Spleen (tissue), 11 donors: ENCODE measurements around the gene ERBB4. TPM values are rescaled to one million over a fixed set of nuclear protein-coding genes. Genes with fewer than 3 reads are reported as not detected.

Experiments used
- DNase-seq: peaks from one replicate; pipeline ENCODE4 v3.0.0-alpha.2; 2020
- H3K27ac ChIP-seq, 8 donors: fragments of 200-600 bp; sonication (generic) in 7 of 8; 1 replicate in 4 of 8; 2 replicates in 4 of 8; pipeline versions ENCODE4 v1.5.0 to v1.8.0; 2016 to 2021; ENCODE audit warnings: inconsistent platforms in 4 of 8, mild to moderate bottlenecking in 4 of 8, moderate library complexity in 1 of 8
- H3K27me3 ChIP-seq, 7 donors: fragments of 200-600 bp; sonication (generic) in 6 of 7; replicated peaks in 1 of 7; 1 replicate in 4 of 7; 2 replicates in 3 of 7; pipeline versions ENCODE4 v1.5.0 to v1.8.0; 2016 to 2021; ENCODE audit warnings: inconsistent platforms in 3 of 7, mild to moderate bottlenecking in 1 of 7
- H3K36me3 ChIP-seq, 6 donors: fragments of 200-600 bp; sonication (generic) in 5 of 6; 1 replicate in 4 of 6; 2 replicates in 2 of 6; pipeline versions ENCODE4 v1.5.0 to v1.8.0; 2016 to 2021; ENCODE audit warnings: inconsistent platforms in 2 of 6
- H3K4me1 ChIP-seq, 6 donors: fragments of 200-600 bp; sonication (generic) in 5 of 6; 1 replicate in 3 of 6; 2 replicates in 3 of 6; pipeline versions ENCODE4 v1.5.0 to v1.8.0; 2016 to 2021; ENCODE audit warnings: inconsistent platforms in 3 of 6
- H3K4me3 ChIP-seq, 8 donors: fragments of 200-600 bp; sonication (generic) in 7 of 8; 1 replicate in 4 of 8; 2 replicates in 4 of 8; pipeline versions ENCODE4 v1.5.0 to v1.8.0; 2016 to 2021; ENCODE audit warnings: inconsistent platforms in 4 of 8, mild to moderate bottlenecking in 4 of 8, moderate library complexity in 2 of 8
- H3K9me3 ChIP-seq, 8 donors: fragments of 200-600 bp; sonication (generic) in 7 of 8; 1 replicate in 4 of 8; 2 replicates in 4 of 8; pipeline versions ENCODE4 v1.5.0 to v1.8.0; 2016 to 2021; ENCODE audit warnings: inconsistent platforms in 4 of 8
- CTCF ChIP-seq, 11 experiments: fragments of 200-600 bp in 7 of 11; fragments of 450-650 bp in 4 of 11; sonication (generic) in 4 of 11; IDR thresholded peaks in 8 of 11; conservative IDR thresholded peaks in 3 of 11; 1 replicate in 7 of 11; 2 replicates in 4 of 11; pipeline versions ENCODE4 v1.4.0 to v1.8.0; 2016 to 2021; ENCODE audit warnings: antibody characterized with exemption in 11 of 11, inconsistent platforms in 4 of 11, mild to moderate bottlenecking in 1 of 11
- POLR2A ChIP-seq, 3 donors: fragments of 450-650 bp; IDR thresholded peaks; one replicate each; pipeline ENCODE4 v1.5.1; 2017; ENCODE audit warnings: antibody characterized with exemption in 3 of 3, mild to moderate bottlenecking in 1 of 3
- POLR2AphosphoS5 ChIP-seq, 3 donors: sonication (generic); formaldehyde crosslinking; IDR thresholded peaks; one replicate each; pipeline ENCODE4 v1.5.1; 2017; ENCODE audit warnings: antibody characterized with exemption in 3 of 3
- WGBS, 5 donors: extraction: QIAGEN DNeasy Blood & Tissue Kit in 3 of 5; methylation state at CpG; one replicate each; pipeline versions ENCODE4 v1.1.5 to v1.1.7; 2013 to 2018; 5-methylcytosine and 5-hydroxymethylcytosine counted together
- intact Hi-C: fragments of 100-400 bp; cut with DNase I; formaldehyde crosslinking; loops from one replicate; pipeline ENCODE4 v1.15.0; 2023; ENCODE audit warnings: low total_unique reads
- polyA plus RNA-seq, 3 donors: library from polyadenylated mRNA; stranded (reverse); fragments of 200-250 nt; gene quantifications; one replicate each; pipeline ENCODE4 v1.2.1, GENCODE V29; 2013
- total RNA-seq, 7 donors: library from RNA; depleted of rRNA in 3 of 7; stranded (reverse); fragments of >200 nt in 3 of 7; fragmentation: NEBNext Ultra II Directional in 4 of 7; extraction: Animal tissue kit (Norgen Biotek cat#: 25700) in 4 of 7; gene quantifications; one replicate each; pipeline versions ENCODE4 v1.1.0 to v1.2.1, GENCODE V29; 2016 to 2021
- donor health status: healthy with polysubstance abuse.
- donor health status: DM: no; HTN: no; CAD: no; lungs with moderate emphysema.
- donor health status: DM: no; HTN: no; CAD: no.
- donor health status: Bipolar disorder and iron deficiency.
- donor health status: healthy.
- donor health status: DM: no; HTN: no; CAD: no.
- donor health status: DM: yes; HTN: yes; CAD: no.

Gene ERBB4
- total and polyA plus RNA-seq, 10 donors = under 0.01 to 1.4 (median 0.35) TPM

GRCh38 chr2:212346865-212347264 lies 191.7 kb downstream of the ERBB4 start:
- Histone ChIP-seq H3K4me3 (no peak overlapping the region), H3K4me1 (no peaks in the 10 kb centered on the region), H3K27ac (no peak overlapping the region), H3K9me3 (no peaks in the 10 kb centered on the region), H3K27me3 (no peaks in the 10 kb centered on the region), H3K36me3 (no peaks in the 10 kb centered on the region)
- no peak for DNase-seq
- intact Hi-C loops = no loop called here
- 40 to 62% (median 42%) methylated on average over 2 of the region's 2 CpGs for WGBS, 5 donors
- TF ChIP-seq CTCF (IDR thresholded peaks at IDR 0.05 in 8 of 11, conservative IDR thresholded peaks at IDR 0.05 in 3 of 11) (no peak), POLR2A (IDR thresholded peaks at IDR 0.05) (no peak), POLR2AphosphoS5 (IDR thresholded peaks at IDR 0.05) (no peak)

- intact Hi-C loops = no loop called here
- DNase-seq = no peak
- no peaks in the 10 kb centered on the region for H3K27me3 ChIP-seq
Observed at GRCh38 chr2:212345966-212346365, 192.6 kb downstream of the ERBB4 start.

GRCh38 chr2:212344131-212344530 lies 194.5 kb downstream of the ERBB4 start:
- intact Hi-C loops = no loop called here

More at GRCh38 chr2:212345966-212346365, 192.6 kb downstream of the ERBB4 start:
- no peak overlapping the region for H3K4me3 ChIP-seq
- H3K4me1 ChIP-seq = no peaks in the 10 kb centered on the region
- TF ChIP-seq POLR2A (IDR thresholded peaks at IDR 0.05) (no peak), CTCF (IDR thresholded peaks at IDR 0.05 in 8 of 11, conservative IDR thresholded peaks at IDR 0.05 in 3 of 11) (no peak), POLR2AphosphoS5 (IDR thresholded peaks at IDR 0.05) (no peak)
- H3K36me3 ChIP-seq = no peaks in the 10 kb centered on the region
- no peaks in the 10 kb centered on the region for H3K9me3 ChIP-seq
- H3K27ac ChIP-seq = no peak overlapping the region
- WGBS, 5 donors = 0% methylated on average over 1 of the region's 1 CpG

GRCh38 chr2:212343167-212343566 lies 195.4 kb downstream of the ERBB4 start:
- no peak for TF ChIP-seq POLR2A (IDR thresholded peaks at IDR 0.05)
- TF ChIP-seq CTCF (IDR thresholded peaks at IDR 0.05 in 8 of 11, conservative IDR thresholded peaks at IDR 0.05 in 3 of 11) = no peak
- TF ChIP-seq POLR2AphosphoS5 (IDR thresholded peaks at IDR 0.05) = no peak
- Histone ChIP-seq H3K9me3 (no peaks in the 10 kb centered on the region), H3K27me3 (no peaks in the 10 kb centered on the region), H3K4me1 (no peaks in the 10 kb centered on the region), H3K36me3 (no peaks in the 10 kb centered on the region), H3K4me3 (no peak overlapping the region), H3K27ac (no peak overlapping the region)
- intact Hi-C loops = no loop called here
- no peak for DNase-seq
- WGBS, 5 donors = 73 to 82% (median 81%) methylated on average over 2 of the region's 2 CpGs

More at GRCh38 chr2:212344131-212344530, 194.5 kb downstream of the ERBB4 start:
- WGBS, 5 donors = 76 to 84% (median 79%) methylated on average over 2 of the region's 2 CpGs
- Histone ChIP-seq H3K4me3 (no peak overlapping the region), H3K4me1 (no peaks in the 10 kb centered on the region), H3K27ac (no peak overlapping the region), H3K27me3 (no peaks in the 10 kb centered on the region), H3K9me3 (no peaks in the 10 kb centered on the region), H3K36me3 (no peaks in the 10 kb centered on the region)
- no peak for DNase-seq
- no peak for TF ChIP-seq CTCF (IDR thresholded peaks at IDR 0.05 in 8 of 11, conservative IDR thresholded peaks at IDR 0.05 in 3 of 11)
- TF ChIP-seq POLR2A (IDR thresholded peaks at IDR 0.05) = no peak
- TF ChIP-seq POLR2AphosphoS5 (IDR thresholded peaks at IDR 0.05) = no peak
